UCSD-AML1 (cell line): ENCODE results near the gene ALDH3A1.
A peak's percentile ranks its signal among the peaks of the same experiment; 100 is the strongest.

Source experiments
- DNase-seq: peaks from one replicate; lab custom pipeline; 2025; ENCODE audit not compliant: unreplicated experiment; lab: John Stamatoyannopoulos, UW

The ALDH3A1 gene

DNA sequence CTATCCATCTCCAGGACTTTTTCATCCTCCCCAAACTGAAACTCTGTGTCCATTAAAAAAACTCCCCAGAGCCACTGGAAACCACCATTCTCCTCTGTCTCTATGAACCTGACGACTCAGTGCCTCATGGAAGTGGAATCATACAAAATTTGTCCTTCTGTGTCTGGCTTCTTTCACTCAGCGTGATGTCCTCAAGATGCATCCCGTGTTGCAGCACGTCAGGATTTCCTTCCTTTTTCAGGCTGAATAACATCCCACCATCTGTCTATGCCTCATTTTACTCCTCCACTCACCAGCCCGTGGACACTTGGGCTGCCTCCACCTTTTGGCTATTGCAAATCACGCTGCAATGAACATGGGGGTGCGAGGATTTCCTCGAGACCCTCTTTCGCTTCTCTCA, 12.6 kb upstream of the ALDH3A1 start:
- DNase-seq, result no peak

DNA sequence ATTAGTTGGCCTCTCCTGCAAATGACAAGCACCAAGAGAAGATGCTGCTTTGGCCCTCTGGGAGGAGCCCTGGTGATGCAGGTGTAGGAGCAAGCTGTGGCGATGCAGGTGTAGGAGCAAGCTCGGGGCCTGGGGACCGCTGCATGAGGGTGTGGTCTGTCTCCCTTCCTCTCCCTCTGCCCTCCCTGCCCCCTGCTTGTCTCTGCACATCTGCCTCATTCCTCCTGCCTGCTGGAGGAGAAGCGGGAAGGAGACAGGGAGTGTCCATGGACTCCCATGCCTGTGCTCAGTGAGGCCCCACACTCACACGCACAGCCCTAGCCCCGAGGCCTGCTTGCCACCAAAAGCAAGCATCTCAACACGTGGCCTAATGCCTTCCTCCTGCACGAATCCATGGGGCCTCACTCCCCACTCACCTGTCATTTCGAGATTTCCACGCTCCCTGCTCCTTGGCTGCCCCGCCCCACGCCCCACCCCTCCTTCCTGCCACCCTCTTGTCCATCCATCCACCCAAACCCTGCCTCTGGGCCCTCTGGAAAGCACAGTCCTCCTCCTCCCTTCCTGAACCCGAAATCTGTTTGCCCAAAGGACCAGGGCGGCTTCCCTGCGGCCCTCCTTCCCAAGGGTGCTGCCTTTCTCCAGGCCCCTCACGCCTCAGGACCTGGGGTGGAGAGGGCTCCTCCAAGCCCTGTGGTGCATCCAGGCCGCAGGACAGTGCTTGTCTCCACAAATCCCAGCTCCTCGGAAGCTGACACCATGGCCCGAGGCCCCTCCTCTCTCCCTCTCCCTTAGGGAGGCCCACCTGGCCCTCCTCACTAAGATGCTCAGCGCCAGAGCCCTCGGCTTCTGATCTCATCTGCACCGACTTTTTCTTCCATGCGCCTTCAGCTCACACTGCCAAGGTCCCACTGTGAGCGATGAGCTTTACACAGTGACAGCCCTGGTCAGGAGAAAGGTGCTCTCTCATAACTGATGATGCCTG, 11.8 kb upstream of the ALDH3A1 start:
- DNase-seq, result no peak

DNA sequence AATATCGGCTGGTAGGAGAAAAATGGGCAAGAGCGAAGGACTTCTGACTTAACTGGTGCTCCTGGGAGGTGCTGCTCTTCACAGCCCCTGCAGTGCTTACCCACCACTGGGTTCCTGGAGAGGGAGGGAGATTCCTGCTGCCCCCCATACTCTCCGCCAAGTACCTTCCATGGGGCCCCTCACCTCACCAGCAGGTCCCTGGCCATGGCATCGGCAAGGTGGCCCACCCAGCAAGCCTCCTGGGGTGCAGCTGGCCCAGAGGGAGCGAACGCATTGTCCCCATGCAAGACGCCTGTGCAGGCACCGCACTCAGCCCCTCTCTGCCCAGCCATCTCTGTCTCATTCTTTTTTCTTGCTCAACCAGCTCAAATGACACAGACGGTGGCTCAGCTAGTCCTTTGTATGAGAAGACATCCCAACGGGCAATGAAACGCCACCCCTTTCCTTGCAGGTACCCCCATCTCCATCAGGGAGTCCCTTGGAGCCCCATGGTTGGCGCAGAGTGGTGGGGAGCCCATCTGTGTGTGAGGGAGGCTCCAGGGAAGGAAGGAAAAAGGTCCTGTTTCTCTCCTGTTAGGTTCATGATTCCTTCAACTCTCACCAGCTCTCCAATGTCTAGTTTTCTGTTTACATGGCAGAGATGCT, 9.6 kb upstream of the ALDH3A1 start:
- DNase-seq, result no peak

DNA sequence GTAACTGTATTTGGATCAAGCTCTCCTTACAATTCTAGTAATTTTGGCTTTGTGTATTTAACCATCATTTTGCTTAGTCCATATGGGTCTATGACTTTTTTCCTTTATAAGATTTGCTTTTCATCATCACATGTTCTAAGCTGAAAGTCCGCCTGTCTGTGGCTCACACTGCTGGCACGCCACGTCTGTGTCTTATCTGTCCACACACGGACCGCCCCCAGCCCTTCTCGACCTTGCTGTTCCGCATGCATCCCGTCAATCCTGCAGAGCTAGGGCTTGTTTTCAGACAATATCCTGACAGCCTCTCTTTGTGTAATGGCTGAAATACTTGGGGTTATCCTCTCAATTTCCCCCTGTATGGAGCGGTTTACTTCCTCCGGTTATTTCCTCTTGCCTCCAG, 8.4 kb upstream of the ALDH3A1 start:
- DNase-seq, result no peak

DNA sequence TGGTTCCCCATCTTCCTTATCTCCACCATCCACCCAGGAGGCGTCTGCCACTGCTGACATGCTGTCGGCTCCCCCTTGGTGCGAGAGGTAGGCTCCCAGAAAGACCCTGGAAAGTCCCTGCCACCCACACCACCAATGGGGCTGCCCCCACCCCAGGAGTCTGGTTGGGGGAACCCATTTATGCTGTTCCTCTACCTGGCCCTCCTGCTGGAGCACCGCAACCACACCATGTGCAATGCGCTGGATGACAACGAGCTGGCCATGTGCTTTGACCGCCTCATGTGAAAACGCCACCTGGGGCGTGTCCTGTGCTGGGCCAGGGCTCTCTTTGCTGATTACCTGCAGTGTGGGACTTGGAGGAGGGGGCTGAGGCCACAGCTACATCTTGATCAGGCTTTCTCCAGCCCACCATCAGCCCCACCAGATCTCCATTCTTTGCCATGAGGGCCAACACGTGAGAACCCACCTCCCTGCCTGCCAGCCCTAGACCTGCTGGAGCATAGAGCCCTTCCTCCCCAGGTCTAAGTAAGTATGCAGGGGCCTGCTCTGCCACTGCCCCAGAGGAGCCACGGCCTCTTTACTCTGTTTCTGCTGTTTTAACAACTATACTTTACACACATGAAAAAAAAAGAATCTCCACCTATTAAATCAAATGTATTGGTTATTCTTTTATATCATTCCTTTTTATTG, 7.9 kb upstream of the ALDH3A1 start:
- DNase-seq, result no peak

DNA sequence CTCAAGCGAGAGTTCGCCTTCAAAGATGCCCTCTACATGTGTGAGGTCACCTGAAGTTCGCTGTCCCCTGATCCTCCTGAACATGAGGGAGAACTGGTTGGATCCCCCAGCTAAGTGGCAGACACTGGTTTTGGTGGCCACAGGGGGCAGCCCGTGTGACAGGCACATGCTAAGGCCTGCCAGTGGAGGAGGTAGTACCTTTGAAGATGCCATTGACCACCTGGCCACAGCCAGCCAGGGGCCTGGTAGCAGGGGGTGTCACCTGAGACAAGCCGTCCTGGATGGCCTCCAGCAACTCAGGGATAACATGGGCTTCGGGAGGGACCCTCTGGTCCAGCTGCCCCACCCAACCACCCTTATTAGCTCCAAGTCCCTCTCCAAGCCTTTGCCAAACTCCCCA, 7.3 kb upstream of the ALDH3A1 start:
- no peak for DNase-seq

DNA sequence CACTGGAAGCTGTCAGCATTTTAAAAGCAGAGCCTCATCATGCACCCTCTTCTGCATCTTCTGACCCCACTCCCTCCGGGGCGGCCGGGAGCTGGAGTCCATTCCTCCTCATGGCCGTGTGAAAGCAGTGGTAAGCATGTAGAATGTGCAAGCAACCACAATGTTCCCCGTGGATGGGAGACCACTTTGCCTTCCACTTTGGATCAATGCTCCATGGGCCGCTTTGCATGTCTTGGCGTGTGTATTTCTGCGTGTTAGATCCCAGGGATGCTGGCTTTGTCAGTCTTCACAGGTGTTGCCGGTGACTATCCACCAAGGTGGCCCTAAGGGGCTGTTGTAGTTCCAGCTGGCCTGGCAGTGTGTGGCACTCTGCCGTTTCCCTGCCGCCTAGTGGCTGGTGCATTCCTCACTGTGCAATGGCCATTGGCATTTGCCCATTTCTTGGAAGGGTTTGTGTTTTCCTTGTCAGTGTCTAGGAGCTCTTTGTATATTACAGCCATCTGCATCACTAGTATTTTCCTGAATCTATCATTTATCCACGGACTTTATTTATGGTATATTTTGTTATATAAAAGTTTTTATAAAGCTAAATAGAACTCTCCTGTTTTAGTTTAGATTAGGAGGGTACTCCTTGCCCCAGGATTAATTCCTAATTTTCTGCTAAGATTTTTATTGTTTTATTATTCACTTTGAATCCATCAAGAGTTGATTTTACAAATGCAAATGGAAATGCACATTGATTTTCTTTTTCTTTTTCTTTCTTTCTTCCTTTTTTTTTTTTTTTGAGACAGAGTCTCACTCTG, 5.8 kb upstream of the ALDH3A1 start:
- no peak for DNase-seq

DNA sequence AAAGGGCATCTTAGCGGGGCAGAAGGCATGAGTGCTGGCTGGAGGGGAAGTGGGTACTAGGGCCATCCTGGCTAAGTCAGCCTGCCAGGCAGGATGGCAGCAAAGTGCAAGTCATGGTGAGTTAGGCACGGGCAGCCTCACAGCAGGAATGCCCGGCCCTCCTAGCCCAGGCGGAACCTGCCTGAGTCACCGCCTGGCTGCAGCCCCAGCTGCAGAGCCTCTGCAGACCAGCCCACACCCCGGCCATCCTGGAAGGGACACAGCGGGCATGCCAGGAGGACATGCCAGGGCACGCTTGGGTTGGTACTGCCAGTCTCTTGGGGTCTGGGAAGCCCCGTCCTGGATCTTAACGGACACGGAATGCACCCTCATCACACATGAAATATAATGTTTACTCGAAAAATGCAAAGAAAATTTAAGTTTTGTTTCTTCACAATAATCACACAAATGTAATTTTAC, 5.0 kb upstream of the ALDH3A1 start:
- peak; percentile 52 for DNase-seq

DNA sequence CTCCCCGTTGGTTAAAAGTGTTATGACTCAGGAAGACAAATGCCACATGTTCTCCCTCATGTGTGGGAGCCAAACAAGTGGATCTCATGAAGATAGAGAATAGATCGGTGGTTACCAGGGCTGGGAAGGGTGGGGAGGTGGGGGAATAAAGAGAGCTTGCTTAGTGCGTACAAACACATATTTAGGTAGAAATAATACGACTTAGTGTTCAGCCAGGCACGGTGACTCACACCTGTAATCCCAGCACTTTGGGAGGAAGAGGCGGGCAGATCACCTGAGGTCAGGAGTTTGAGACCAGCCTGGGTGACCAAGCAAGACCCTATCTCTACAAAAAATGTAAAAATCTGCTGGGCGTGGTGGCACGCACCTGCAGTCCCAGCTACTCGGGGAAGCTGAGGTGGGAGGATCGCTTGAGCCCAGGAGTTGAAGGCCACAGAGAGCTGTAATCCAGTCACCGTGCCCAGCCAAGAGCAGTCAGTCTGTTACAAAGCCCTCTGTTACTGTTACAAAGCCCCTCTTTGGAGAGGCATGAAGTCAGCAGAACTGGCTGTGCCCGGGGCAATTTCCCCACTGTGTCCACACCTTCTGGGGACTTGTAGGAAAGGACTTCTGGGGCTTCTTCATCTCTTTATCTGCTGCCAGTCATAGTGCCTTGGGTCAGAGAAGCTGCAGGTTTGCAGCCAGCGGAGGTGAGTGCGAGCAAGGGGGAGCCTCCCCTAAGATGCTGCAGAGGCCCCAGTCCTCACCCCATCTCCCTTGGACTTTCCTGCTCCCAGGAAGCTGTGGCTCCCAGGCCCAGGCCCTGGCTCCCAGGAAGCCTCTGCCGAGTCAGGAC, 4.3 kb upstream of the ALDH3A1 start:
- DNase-seq, result no peak

DNA sequence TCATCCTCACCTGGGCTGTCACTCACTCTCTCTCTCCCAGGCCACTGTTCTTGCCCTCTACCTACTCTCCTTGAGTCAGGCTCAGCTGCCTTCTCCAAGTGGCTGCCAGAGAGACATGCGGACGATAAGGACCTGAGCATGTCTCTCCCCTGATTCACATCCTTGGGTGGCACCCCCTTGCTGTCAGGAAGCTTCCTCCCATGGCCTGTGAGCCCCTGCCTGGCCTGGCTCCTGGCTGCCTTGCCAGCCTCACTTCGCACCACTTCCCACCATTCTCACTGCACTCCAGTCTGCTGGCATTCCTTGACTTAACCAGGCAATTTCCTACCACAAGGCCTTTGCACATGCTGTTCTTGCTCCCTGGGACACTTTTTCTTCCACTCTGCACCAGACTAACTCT, 2.7 kb upstream of the ALDH3A1 start:
- DNase-seq, result no peak

DNA sequence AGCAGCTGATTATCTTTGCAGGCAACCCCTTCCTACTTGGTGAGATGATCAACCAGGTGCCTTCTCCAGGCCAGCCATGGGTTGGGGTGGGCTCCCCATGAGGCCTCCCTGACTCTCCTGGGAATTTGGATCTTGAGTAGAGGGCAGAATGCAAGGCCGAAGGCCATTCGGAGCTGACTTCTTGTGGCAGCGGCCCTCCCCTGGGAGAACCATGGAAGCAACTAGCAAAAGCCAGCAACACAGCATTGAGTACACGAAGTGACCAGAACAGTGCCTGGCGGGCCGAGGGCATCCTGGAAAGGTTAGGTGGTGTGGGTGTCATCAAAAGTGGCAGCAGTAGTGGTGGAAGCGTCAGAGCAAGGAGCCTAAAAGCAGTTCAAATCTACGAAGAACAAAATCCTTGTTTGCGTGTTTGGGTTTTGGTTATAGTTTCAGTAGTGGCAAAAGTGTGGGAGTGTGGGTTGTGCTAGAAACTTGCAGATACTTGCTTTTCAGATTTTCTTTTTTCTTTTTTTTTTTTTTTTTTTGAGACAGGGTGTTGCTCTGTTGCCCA, 2.0 kb upstream of the ALDH3A1 start:
- no peak for DNase-seq

DNA sequence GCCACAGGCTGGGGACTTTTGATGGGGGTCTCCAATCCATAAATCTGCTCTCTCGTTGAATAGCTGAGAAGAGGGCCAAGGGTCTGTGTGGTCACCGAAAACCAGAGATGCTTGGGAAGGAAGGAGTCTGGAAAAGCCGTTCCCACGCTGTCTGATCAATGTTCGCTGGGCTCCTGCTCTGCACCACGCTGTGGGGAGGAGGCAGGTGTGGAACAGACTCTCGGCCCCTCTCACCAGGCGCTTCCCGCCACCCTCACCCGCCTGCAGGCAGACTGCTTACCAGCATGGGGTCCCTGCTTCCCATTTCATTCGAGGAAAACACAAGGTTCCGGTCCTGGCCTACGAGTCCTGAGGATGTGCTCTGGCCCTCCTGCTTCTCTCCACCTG, 702 bp upstream of the ALDH3A1 start:
- DNase-seq, result no peak

DNA sequence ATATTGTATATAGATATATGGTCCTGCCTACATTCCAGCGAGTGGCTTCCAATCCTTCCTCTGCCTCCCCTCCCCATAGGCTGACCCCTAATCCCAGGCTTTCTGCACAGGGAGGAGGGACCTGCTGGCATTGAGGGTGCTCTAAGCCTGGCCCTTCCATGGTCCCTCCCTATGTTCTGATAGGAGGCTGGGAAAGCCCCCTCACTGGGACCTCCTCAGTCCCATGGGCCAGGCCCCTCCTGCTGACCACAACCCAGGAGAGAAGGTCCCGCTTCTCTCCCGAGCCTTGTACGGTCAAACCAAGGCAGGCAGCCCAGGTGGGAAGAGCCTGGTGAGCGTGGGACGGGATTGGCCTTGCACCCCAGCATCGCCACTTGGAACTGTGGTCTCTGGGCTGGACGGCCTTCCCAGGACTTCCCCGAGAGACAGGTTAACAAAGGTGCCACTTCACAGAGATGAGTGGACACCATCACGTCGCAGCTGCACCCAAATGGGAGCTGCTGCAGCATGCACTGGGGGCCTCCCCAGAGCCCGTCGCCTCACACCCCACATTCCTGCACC, 859 bp downstream of the ALDH3A1 start:
- DNase-seq, result no peak

DNA sequence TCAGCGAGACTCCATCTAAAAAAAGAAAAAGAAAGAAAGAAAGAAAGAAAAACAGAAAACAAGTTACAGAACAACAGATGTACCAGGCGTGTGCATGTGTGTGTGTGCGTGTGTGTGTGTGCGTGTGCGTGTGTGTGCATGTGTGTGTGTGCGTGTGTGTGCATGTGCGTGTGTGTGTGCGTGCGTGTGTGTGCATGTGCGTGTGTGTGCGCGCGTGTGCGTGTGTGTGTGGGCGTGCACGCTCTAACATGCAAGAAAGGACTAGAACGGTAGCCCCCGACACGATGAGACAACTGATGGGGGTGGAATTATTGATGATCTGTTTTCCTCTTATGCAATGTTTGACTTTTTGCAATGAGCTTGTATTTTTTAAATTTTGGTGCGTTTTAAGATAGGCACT, 1.6 kb downstream of the ALDH3A1 start:
- no peak for DNase-seq

DNA sequence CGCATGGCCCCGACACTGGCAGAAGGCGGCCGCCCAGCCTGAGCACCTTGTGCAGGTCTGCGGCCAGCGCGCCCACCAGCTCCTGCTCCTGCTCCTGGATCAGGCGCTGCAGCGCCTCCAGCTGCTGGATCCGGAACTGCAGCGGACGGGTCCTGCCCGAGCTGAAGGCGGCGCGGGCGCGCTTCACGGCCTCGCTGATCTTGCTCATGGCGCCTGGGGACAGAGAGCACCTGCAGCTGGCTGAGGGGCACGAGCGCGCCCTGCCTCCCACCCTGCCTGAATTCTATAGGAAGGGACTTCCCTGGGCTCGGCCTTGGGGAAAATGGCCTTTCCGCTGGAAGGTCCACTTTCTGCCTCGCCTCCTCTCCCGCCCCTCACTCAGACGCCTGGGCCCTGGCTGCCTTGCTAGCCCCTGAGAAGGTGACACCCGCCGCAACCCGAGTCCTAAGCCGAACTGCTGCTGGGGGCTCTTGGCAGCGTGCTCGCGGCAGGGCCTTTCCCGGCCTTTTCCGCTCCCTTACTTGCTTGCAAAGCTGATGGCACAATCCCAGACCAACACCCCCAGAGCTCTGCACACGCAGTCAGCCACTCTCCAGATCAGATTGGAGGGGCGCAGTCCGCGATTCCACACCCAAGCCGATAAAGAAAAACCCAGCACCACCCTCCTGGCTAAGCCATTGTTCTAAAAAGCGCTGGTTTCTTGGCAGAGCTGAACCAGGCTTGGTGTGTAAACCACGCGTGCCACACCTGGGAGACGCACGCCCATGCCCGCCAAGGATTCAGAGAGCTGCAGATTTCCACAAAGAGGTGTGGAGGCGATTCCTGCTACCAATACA, 3.0 kb downstream of the ALDH3A1 start:
- peak; percentile 63 for DNase-seq

DNA sequence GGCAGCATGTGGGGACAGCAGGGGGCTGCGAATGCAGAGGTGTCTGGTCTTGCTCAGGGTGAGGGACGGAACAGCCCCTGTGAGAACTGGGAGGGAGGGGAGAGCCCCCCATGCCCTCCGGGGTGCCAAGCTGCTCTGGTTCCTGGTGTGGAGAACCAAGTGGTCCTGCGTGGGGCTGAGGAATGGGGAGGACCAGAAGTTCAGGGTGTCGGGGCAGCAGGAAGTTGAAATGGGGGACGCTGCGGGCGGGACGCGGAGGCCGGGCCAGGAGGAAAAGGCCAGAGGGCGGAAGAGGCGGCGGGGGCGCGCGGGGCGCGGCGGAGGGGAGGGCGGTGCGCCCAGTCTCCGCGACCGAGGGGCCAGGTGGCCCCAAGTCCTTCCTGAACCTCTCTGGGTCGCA, 3.6 kb downstream of the ALDH3A1 start:
- no peak for DNase-seq

DNA sequence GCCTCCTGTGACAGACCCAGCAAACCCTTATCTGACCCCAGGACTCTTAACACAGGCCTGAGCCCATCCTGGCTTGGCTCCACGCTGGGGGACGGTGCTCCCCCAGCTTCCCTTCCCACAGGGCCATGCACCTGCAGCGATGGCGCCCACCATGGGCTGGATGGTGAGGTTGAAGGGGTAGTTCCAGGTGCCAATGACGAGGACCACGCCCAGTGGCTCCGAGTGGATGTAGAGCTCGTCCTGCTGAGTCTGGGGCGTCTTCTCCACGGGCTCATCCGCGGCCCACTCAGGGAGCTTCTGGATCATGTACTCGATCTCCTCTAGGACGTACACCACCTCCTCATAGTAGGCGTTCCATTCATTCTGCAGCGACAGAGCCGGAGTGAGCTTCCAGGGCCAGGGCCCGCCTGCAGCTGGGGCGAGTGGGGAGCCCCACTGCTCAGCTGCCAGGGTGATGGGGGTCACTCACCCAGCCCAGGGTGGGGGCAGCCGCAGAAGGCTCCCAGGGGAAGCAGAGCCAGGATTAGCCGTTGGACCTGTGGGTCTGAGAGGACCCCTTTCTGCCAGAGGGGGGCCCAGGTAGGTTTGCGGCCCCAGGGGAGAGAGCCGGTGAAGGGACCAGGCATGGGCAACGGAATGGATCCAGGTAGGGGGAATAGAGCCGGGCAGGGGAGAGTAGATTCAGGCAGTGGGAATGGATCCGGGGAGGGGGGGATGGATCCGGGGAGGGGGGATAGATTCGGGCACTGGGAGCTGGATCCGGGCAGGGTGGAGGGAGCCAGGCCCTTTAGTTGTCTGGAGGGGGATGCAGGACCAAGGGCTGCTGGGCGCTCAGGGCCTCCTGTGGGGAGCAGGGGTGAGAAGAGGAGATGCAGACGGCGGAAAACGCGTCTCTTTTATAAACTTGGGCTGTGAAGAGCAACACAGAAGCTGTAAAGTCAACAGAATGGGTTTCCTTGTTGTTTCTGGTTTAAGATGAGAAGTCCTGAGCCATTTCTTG, 4.7 kb downstream of the ALDH3A1 start:
- no peak for DNase-seq
